ENCODE results near the gene PAX9. TPM values are rescaled to one million over a fixed set of nuclear protein-coding genes. Genes with fewer than 3 reads are reported as not detected.

Gene PAX9
- total RNA-seq, 1 donor from 2014 or later = 0.05 TPM

DNA sequence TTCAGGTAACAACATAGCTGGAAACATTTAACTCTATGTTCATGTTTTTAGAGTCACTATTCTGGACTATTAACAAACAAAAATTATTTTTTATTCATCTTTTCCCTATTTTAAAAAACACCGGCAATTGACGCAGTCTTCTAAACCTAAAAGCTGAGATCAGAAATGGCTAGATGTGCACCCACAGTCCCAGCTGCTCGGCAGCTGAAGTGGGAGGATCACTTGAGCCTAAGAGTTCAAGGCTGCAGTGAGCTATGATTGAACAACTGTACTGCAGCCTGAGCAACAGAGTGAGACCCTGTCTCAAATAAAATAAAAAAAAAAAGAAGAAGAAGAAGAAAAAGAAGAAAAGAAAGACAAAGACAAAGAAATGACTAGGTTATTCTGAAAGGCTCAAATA lies 64.5 kb downstream of the PAX9 start:
- no peak for DNase-seq (ENCODE audit: low read depth)

Other genes with a start within 250 kb of the PAX9 start
- not detected in 2 replicates for gene NKX2-1, start 141.6 kb upstream of the PAX9 start, total RNA-seq
- not detected in 2 replicates for gene NKX2-8, start 79.2 kb upstream of the PAX9 start, total RNA-seq